ENCODE data around the gene GTF3C5.

- TF ChIP-seq ZBTB43 (CRISPR knock-in tag; IDR thresholded peaks at IDR 0.05), result no peak
- TF ChIP-seq NFYB (CRISPR knock-in tag; conservative IDR thresholded peaks at IDR 0.05; ENCODE audit: low read depth), result no peak
- no peak for TF ChIP-seq PRDM15 (CRISPR knock-in tag; IDR thresholded peaks at IDR 0.05)
- no peak for TF ChIP-seq CTCF (IDR thresholded peaks at IDR 0.05)
- TF ChIP-seq USF2 (CRISPR knock-in tag; IDR thresholded peaks at IDR 0.05), result no peak
- no peak for TF ChIP-seq MAX (CRISPR knock-in tag; IDR thresholded peaks at IDR 0.05)
- TF ChIP-seq GTF2I (CRISPR knock-in tag; conservative IDR thresholded peaks at IDR 0.05), result no peak
- no peak for TF ChIP-seq SP1 (CRISPR knock-in tag; conservative IDR thresholded peaks at IDR 0.05)
- TF ChIP-seq RORB (CRISPR knock-in tag; IDR thresholded peaks at IDR 0.05), result no peak
- TF ChIP-seq ZNF512 (CRISPR knock-in tag; IDR thresholded peaks at IDR 0.05; ENCODE audit: borderline replicate concordance), result no peak
- TF ChIP-seq TEAD4 (CRISPR knock-in tag; IDR thresholded peaks at IDR 0.05), result no peak
- TF ChIP-seq ZNF263 (CRISPR knock-in tag; IDR thresholded peaks at IDR 0.05; ENCODE audit: low read depth), result no peak
These were observed 44.7 kb upstream of the GTF3C5 start for GRCh38 chr9:132986114-132986513.

All from WTC11 (cell line).